Epithelial cell of proximal tubule (primary cell): ENCODE results near the gene SYNGR3. TPM values are rescaled to one million over a fixed set of nuclear protein-coding genes. Genes with fewer than 3 reads are reported as not detected.

ENCODE experiments used
- DNase-seq: peaks from one replicate; pipeline ENCODE4 v3.0.0-alpha.2; 2011; ENCODE audit warnings: low read depth
- H3K4me3 ChIP-seq: 2 replicates; pipeline ENCODE4 v1.5.1; 2011; ENCODE audit warnings: low read depth, mild to moderate bottlenecking, low read length
- total RNA-seq: library from RNA; depleted of rRNA; stranded (reverse); fragments of >200 nt; gene quantifications from 2 replicates; pipeline ENCODE4 v1.2.3, GENCODE V29; 2015
- TF ChIP-seq, protein P1 (sequence below): conservative IDR thresholded peaks from 2 replicates; pipeline ENCODE4 v1.5.1; 2012; ENCODE audit warnings: low read depth, mild to moderate bottlenecking, low read length

Gene SYNGR3
- total RNA-seq, 1 donor from 2014 or later = 22.0 TPM

DNA sequence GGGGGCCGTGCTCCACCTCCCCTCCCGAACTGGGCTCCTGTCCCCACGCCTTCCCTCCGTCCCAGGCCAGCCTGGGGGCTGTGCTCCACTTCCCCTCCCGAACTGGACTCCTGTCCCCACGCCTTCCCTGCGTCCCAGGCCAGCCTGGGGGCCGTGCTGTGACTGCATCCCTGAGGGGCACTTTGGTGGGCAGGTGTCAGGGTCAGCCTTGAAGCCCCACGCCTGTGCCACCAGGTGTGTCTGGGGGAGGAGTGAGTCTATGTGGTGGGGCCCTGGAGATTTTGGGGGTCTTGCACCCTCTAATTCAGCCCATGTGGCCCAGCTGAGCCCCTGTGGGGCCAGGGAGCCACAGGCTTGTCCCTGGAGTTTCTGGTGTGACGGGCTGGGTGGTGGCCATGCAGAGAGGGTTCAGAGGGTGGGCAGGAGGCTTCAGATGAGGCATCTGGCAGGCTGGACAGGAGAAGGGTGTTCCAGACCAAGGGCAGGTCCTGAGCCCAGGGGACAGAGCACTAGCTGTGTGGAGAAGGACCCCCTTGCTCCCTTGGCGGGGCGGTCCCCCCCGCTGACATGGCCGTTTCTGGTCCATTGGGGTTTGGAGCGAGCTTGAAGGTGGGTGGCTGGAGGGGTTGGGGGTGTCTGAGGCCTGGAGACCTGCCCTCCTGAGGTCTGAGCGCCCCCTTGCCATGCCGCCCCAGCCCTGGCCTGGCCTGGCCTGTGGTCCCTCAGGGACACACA is 45.1 kb downstream of the SYNGR3 start:
- DNase-seq = no peak
- TF ChIP-seq, protein P1, sequence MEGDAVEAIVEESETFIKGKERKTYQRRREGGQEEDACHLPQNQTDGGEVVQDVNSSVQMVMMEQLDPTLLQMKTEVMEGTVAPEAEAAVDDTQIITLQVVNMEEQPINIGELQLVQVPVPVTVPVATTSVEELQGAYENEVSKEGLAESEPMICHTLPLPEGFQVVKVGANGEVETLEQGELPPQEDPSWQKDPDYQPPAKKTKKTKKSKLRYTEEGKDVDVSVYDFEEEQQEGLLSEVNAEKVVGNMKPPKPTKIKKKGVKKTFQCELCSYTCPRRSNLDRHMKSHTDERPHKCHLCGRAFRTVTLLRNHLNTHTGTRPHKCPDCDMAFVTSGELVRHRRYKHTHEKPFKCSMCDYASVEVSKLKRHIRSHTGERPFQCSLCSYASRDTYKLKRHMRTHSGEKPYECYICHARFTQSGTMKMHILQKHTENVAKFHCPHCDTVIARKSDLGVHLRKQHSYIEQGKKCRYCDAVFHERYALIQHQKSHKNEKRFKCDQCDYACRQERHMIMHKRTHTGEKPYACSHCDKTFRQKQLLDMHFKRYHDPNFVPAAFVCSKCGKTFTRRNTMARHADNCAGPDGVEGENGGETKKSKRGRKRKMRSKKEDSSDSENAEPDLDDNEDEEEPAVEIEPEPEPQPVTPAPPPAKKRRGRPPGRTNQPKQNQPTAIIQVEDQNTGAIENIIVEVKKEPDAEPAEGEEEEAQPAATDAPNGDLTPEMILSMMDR = no peak
- H3K4me3 ChIP-seq = no peak overlapping the region

DNA sequence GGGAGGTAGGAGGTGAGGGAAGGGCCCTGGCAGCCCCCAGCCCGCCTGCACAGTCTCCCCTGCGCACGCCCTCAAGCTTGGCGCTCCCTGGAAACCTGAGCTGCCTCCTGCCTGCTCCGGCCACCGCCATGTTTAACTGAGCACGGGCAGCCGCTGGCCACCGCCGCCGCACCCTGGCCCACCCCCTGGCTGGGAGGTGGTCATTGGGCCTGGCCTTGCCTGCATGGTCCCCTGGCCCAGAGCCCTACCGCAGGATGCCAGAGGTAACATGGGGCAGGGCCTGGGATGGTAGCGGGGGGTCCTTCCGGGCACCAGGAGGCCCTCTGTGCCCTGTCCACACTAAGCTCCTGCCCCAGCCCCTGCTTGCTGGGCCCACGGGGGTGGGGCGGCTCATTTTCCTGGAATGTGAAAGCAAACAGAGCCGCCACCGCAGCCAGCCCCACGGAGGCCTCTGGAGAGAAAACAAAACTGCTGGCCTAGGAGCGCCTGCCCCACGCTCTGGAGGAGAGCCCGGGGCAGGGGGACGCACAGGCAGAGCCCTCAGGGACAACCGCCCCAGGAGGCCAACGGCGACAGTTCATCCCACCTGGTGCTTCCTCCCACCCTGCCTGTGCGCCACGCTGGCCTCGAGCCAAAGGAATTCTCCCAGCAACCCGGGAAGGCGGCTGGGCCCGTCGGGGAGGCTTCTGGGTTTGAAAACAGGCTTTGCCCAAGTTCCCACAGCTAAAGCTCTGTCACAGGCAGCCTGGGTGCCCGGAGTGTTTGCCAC is 45.8 kb downstream of the SYNGR3 start:
- no peak overlapping the region for H3K4me3 ChIP-seq
- no peak for DNase-seq

DNA sequence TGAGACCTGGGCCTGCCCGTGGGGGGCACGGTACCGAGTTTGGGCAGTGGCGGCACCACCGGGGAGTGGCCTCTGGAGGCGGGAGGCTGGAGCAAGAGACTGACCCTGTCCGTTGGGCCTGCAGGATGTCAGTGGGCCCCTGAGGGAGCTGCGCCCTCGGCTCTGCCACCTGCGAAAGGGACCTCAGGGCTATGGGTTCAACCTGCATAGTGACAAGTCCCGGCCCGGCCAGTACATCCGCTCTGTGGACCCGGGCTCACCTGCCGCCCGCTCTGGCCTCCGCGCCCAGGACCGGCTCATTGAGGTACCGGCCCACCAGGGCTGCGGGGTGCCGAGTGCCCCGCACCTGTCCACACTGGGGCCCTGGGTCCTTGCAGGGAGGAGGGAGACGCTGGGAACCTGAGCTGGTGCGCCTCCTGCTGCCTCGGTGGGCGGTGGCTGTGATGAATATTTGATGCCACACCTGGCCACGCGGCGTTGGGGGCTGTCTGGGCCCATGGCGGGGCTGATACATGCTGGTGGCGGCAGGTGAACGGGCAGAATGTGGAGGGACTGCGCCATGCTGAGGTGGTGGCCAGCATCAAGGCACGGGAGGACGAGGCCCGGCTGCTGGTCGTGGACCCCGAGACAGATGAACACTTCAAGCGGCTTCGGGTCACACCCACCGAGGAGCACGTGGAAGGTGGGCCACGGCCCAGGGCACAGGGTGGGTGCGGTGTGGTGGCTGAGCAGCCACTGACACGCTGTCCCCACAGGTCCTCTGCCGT is 46.6 kb downstream of the SYNGR3 start:
- no peak overlapping the region for H3K4me3 ChIP-seq
- TF ChIP-seq, protein P1 = no peak
- no peak for DNase-seq

More for the DNA sequence above, 45.8 kb downstream of the SYNGR3 start:
- TF ChIP-seq, protein P1 = no peak

DNA sequence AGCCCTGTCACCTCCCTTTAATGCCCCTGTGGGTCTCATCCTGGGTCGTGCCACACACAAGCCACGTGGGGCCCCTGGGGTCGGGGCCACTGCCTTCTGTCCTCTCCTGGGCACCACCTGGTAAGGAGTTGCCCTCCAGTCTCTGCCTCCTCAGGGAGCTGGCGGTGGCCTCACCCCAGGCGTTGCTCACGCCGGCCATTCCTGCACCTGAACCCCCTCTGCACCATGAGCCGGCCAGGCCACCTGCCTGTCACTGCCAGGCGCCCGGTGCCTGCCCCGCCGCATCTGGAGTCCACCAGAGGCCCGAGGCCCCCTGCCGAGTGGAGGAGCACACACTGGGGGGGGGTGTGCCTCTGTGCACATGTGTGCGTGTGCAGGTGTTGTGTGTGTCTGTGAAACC is 47.3 kb downstream of the SYNGR3 start:
- no peak for DNase-seq
- TF ChIP-seq, protein P1 = no peak

DNA sequence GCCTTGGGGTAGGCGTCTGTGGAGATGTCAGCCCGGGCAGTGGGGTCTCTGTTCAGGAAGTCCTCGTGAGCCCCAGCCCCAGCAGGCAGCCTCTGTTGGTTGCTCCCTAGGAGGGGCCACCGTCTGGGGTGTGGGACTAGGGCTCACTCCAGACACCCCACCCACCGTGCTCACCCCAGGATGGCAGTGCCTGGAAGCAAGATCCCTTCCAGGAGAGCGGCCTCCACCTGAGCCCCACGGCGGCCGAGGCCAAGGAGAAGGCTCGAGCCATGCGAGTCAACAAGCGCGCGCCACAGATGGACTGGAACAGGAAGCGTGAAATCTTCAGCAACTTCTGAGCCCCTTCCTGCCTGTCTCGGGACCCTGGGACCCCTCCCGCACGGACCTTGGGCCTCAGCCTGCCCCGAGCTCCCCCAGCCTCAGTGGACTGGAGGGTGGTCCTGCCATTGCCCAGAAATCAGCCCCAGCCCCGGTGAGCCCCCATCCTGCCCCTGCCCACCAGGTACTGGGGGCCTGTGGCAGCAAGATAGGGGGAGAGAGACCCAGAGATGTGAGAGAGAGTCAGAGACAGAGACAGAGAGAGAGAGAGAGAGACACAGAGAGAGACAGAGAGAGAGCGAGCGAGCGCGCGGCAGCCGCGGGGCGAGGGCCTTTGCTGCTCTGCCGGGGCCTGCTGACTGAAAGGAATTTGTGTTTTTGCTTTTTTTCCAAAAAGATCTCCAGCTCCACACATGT is 48.0 kb downstream of the SYNGR3 start:
- TF ChIP-seq, protein P1 = no peak
- no peak for DNase-seq
- H3K4me3 ChIP-seq = no peak overlapping the region

More for the DNA sequence above, 47.3 kb downstream of the SYNGR3 start:
- no peak overlapping the region for H3K4me3 ChIP-seq
